ENCODE measurements around the gene MAL. TPM values are rescaled to one million over a fixed set of nuclear protein-coding genes. Genes with fewer than 3 reads are reported as not detected.

Gene MAL
- polyA plus RNA-seq, 1 donor from 2014 or later: not detected

GRCh38 chr2:95048825-95049682, 23.5 kb downstream of the MAL start:
- no peaks in the 10 kb centered on the region for H3K27me3 ChIP-seq (ENCODE audit: insufficient read depth, low read depth, low read length)
- no peaks in the 10 kb centered on the region for H3K79me2 ChIP-seq (replicated peaks; ENCODE audit: insufficient read depth, low read length)
- peaks cover 13% of the 10 kb centered on the region for H3K9me3 ChIP-seq (ENCODE audit: low read length)
- H2AFZ ChIP-seq (ENCODE audit: low read depth, low read length): no peak overlapping the region
- no peak overlapping the region for H3K9ac ChIP-seq (ENCODE audit: low read length)
- no peak overlapping the region for H3K27ac ChIP-seq (ENCODE audit: low read length)
- no peaks in the 10 kb centered on the region for H3K9me2 ChIP-seq (ENCODE audit: insufficient read depth, low read length)
- H3F3A ChIP-seq (ENCODE audit: insufficient read depth, low read length, poor library complexity, severe bottlenecking): no peaks in the 10 kb centered on the region
- H3K4me3 ChIP-seq (ENCODE audit: low read length): no peak overlapping the region
- H4K20me1 ChIP-seq (ENCODE audit: insufficient read depth): no peaks in the 10 kb centered on the region
- TF ChIP-seq SMC3 (conservative IDR thresholded peaks at IDR 0.05; ENCODE audit: poor library complexity): no peak
- H3K36me3 ChIP-seq (ENCODE audit: insufficient read depth, low read length): no peaks in the 10 kb centered on the region
- H3K4me2 ChIP-seq (ENCODE audit: low read length): no peak overlapping the region

GRCh38 chr2:95049683-95049955, 24.1 kb downstream of the MAL start:
- Histone ChIP-seq H3K4me2 (ENCODE audit: low read length) (no peak overlapping the region), H3K27me3 (ENCODE audit: insufficient read depth, low read depth, low read length) (no peaks in the 10 kb centered on the region), H3K79me2 (replicated peaks; ENCODE audit: insufficient read depth, low read length) (no peaks in the 10 kb centered on the region), H3K9me2 (ENCODE audit: insufficient read depth, low read length) (no peaks in the 10 kb centered on the region), H2AFZ (ENCODE audit: low read depth, low read length) (no peak overlapping the region), H3K9ac (ENCODE audit: low read length) (no peak overlapping the region), H3F3A (ENCODE audit: insufficient read depth, low read length, poor library complexity, severe bottlenecking) (no peaks in the 10 kb centered on the region), H3K9me3 (ENCODE audit: low read length) (peaks cover 13% of the 10 kb centered on the region), H3K4me3 (ENCODE audit: low read length) (no peak overlapping the region), H3K27ac (ENCODE audit: low read length) (no peak overlapping the region), H3K36me3 (ENCODE audit: insufficient read depth, low read length) (no peaks in the 10 kb centered on the region), H4K20me1 (ENCODE audit: insufficient read depth) (no peaks in the 10 kb centered on the region)
- TF ChIP-seq MXI1 (conservative IDR thresholded peaks at IDR 0.05; ENCODE audit: poor library complexity, severe bottlenecking) (no peak), POLR2AphosphoS5 (IDR thresholded peaks at IDR 0.05) (no peak), TAF1 (IDR thresholded peaks at IDR 0.05; ENCODE audit: low read depth) (no peak), EZH2 (IDR thresholded peaks at IDR 0.05; ENCODE audit: borderline replicate concordance, insufficient read depth, low read length, poor library complexity, severe bottlenecking) (no peak), CTCF (IDR thresholded peaks at IDR 0.05; ENCODE audit: poor library complexity, severe bottlenecking) (no peak), SMC3 (conservative IDR thresholded peaks at IDR 0.05; ENCODE audit: poor library complexity) (no peak), RAD21 (conservative IDR thresholded peaks at IDR 0.05) (no peak), EP300 (conservative IDR thresholded peaks at IDR 0.05; ENCODE audit: poor library complexity, severe bottlenecking) (no peak), REST (IDR thresholded peaks at IDR 0.05; ENCODE audit: borderline replicate concordance) (no peak)

Measured in neural cell (in vitro differentiated cells).